Mucosa of descending colon (tissue), 3 donors: ENCODE results near the gene GNL3. TPM values are rescaled to one million over a fixed set of nuclear protein-coding genes. Genes with fewer than 3 reads are reported as not detected.
A peak's percentile ranks its signal among the peaks of the same experiment; 100 is the strongest.

Experiments used
- ATAC-seq: fragments of 200-7000 bp; cut with Tn5 transposase; one replicate; pipeline ENCODE4 v1.9.1; 2020; ENCODE audit warnings: mild to moderate bottlenecking, moderate library complexity
- DNase-seq, 3 donors: peaks; one replicate each; pipeline ENCODE4 v3.0.0-alpha.2; 2020
- H3K36me3 ChIP-seq: fragments of 200-600 bp; one replicate; pipeline ENCODE4 v1.8.0; 2021; ENCODE audit warnings: low read depth, mild to moderate bottlenecking
- H3K4me1 ChIP-seq: fragments of 200-600 bp; one replicate; pipeline ENCODE4 v1.8.0; 2021; ENCODE audit warnings: low read depth, mild to moderate bottlenecking
- H3K4me3 ChIP-seq: fragments of 200-600 bp; one replicate; pipeline ENCODE4 v1.8.0; 2021; ENCODE audit warnings: mild to moderate bottlenecking
- H3K9me3 ChIP-seq: fragments of 200-600 bp; one replicate; pipeline ENCODE4 v1.8.0; 2021; ENCODE audit warnings: mild to moderate bottlenecking
- CTCF ChIP-seq: fragments of 200-600 bp; IDR thresholded peaks from one replicate; pipeline ENCODE4 v1.8.0; 2022; ENCODE audit warnings: antibody characterized with exemption, mild to moderate bottlenecking
- intact Hi-C, 2 donors: fragments of 100-400 bp; cut with DNase I in 1 of 2; cut with micrococcal nuclease in 1 of 2; formaldehyde crosslinking; loops; one replicate each; pipeline versions ENCODE4 v1.11.0 to v1.11.1; 2022; cut with DNase I, micrococcal nuclease
- total RNA-seq, 3 donors: library from RNA; stranded (reverse); fragmentation: NEBNext Ultra II Directional in 2 of 3; extraction: Animal tissue kit (Norgen Biotek cat#: 25700) in 2 of 3; gene quantifications; one replicate each; pipeline versions ENCODE4 v1.2.1 to v1.2.4, GENCODE V29; 2021 to 2023
- donor health status: DM: no; HTN: no; CAD: no; lungs with moderate emphysema.
- donor health status: DM: no; HTN: no; CAD: no.
- donor health status: DM: no; HTN: yes; CAD: no.

The GNL3 gene
- total RNA-seq, 3 donors from 2014 or later: 39.2 to 54.4 (median 47.7) TPM

- peaks cover 6% of the 10 kb centered on the region for H3K36me3 ChIP-seq
- DNase-seq: no peak
- no peak overlapping the region for H3K4me3 ChIP-seq
- ATAC-seq: no peak
- H3K4me1 ChIP-seq: peaks cover 18% of the 10 kb centered on the region
- intact Hi-C loops: no loop called here
- TF ChIP-seq CTCF: no peak
- no peaks in the 10 kb centered on the region for H3K9me3 ChIP-seq
Measured at GRCh38 chr3:52681596-52681995, 4.2 kb upstream of the GNL3 start.

GRCh38 chr3:52682016-52682415 lies 3.8 kb upstream of the GNL3 start:
- ATAC-seq (no peak), DNase-seq (no peak)
- Histone ChIP-seq H3K4me3 (no peak overlapping the region), H3K9me3 (no peaks in the 10 kb centered on the region), H3K36me3 (peaks cover 6% of the 10 kb centered on the region), H3K4me1 (peaks cover 22% of the 10 kb centered on the region)
- TF ChIP-seq CTCF: no peak
- intact Hi-C loops: no loop called here

- H3K9me3 ChIP-seq: no peaks in the 10 kb centered on the region
- DNase-seq (no peak), ATAC-seq (no peak)
- no peak for TF ChIP-seq CTCF
- H3K4me3 ChIP-seq: no peak overlapping the region
- H3K36me3 ChIP-seq: no peaks in the 10 kb centered on the region
- peaks cover 27% of the 10 kb centered on the region for H3K4me1 ChIP-seq
- intact Hi-C loops: no loop called here
Measured at GRCh38 chr3:52683611-52684010, 2.2 kb upstream of the GNL3 start.

- H3K4me3 ChIP-seq: no peak overlapping the region
- ATAC-seq: no peak
- H3K9me3 ChIP-seq: no peaks in the 10 kb centered on the region
- intact Hi-C loops: no loop called here
- DNase-seq: no peak
- TF ChIP-seq CTCF: no peak
- no peaks in the 10 kb centered on the region for H3K36me3 ChIP-seq
- peaks cover 27% of the 10 kb centered on the region for H3K4me1 ChIP-seq
Measured at GRCh38 chr3:52684184-52684583, 1.6 kb upstream of the GNL3 start.

- no peak for TF ChIP-seq CTCF
- H3K4me1 ChIP-seq: peaks cover 27% of the 10 kb centered on the region
- DNase-seq (peak; percentile 82 to 92 (median 91)), ATAC-seq (peak; percentile 92)
- H3K4me3 ChIP-seq: peak overlapping the region; percentile 44
- intact Hi-C loops: no loop called here
- no peaks in the 10 kb centered on the region for H3K36me3 ChIP-seq
- H3K9me3 ChIP-seq: no peaks in the 10 kb centered on the region
Measured at GRCh38 chr3:52685285-52685708, 535 bp upstream of the GNL3 start.

GRCh38 chr3:52688266-52688665 lies 2.4 kb downstream of the GNL3 start:
- H3K36me3 ChIP-seq: no peaks in the 10 kb centered on the region
- intact Hi-C loops: no loop called here
- no peak overlapping the region for H3K4me3 ChIP-seq
- H3K4me1 ChIP-seq: peaks cover 27% of the 10 kb centered on the region
- no peaks in the 10 kb centered on the region for H3K9me3 ChIP-seq
- no peak for DNase-seq
- TF ChIP-seq CTCF: no peak
- ATAC-seq: no peak
